OCI-LY3 (cell line): ENCODE data around the gene ASTN2.

ENCODE experiments used
- CTCF ChIP-seq: fragments of 200-600, 300-600 bp; sonication (generic); IDR thresholded peaks from 2 replicates; pipeline ENCODE4 v1.5.1; 2014; ENCODE audit warnings: antibody characterized with exemption, low read length, low read depth
- EZH2phosphoT487 ChIP-seq: fragments of 200-600 bp; shearing (Covaris generic); IDR thresholded peaks from 2 replicates; pipeline ENCODE4 v1.6.1; 2018; ENCODE audit warnings: antibody characterized with exemption, mixed run types, low read depth

- no peak for TF ChIP-seq EZH2phosphoT487
- no peak for TF ChIP-seq CTCF
These were observed 595.7 kb downstream of the ASTN2 start for GRCh38 chr9:116819116-116819515.
